Measurements from ENCODE around the gene TNFSF8.

Gene TNFSF8

GRCh38 chr9:114909661-114910060 lies 20.7 kb downstream of the TNFSF8 start:
- Histone ChIP-seq H3K9me3 (ENCODE audit: insufficient read depth, low read length) (no peaks in the 10 kb centered on the region), H4K20me1 (ENCODE audit: low read depth, low read length) (no peaks in the 10 kb centered on the region), H3K36me3 (ENCODE audit: low read length) (no peaks in the 10 kb centered on the region), H3K4me3 (ENCODE audit: insufficient read depth, low read length, poor library complexity, severe bottlenecking) (no peak overlapping the region), H3K27ac (ENCODE audit: low read depth, low read length) (peak overlapping the region; percentile 90), H3K79me2 (ENCODE audit: insufficient read depth, low read length) (no peaks in the 10 kb centered on the region), H3K9me2 (replicated peaks; ENCODE audit: insufficient read depth, low read length) (no peaks in the 10 kb centered on the region), H2AFZ (ENCODE audit: low read depth, low read length, severe bottlenecking) (no peak overlapping the region), H3K9ac (ENCODE audit: low read length) (peak overlapping the region; percentile 32), H3K27me3 (ENCODE audit: low read length) (no peaks in the 10 kb centered on the region), H3K4me2 (ENCODE audit: low read depth, low read length, poor library complexity, severe bottlenecking) (peak overlapping the region; percentile 43), H3F3A (ENCODE audit: insufficient read depth) (peaks cover 28% of the 10 kb centered on the region)
- TF ChIP-seq CTCF (IDR thresholded peaks at IDR 0.05; ENCODE audit: insufficient read depth, low read length, poor library complexity, severe bottlenecking) (no peak), EZH2phosphoT487 (conservative IDR thresholded peaks at IDR 0.05; ENCODE audit: low read length) (no peak)

- H3K4me3 ChIP-seq (ENCODE audit: insufficient read depth, low read length, poor library complexity, severe bottlenecking), result peak overlapping the region; percentile 6
- no peak for TF ChIP-seq EZH2phosphoT487 (conservative IDR thresholded peaks at IDR 0.05; ENCODE audit: low read length)
- TF ChIP-seq CTCF (IDR thresholded peaks at IDR 0.05; ENCODE audit: insufficient read depth, low read length, poor library complexity, severe bottlenecking), result no peak
- H3F3A ChIP-seq (ENCODE audit: insufficient read depth), result peaks cover 28% of the 10 kb centered on the region
- no peaks in the 10 kb centered on the region for H3K79me2 ChIP-seq (ENCODE audit: insufficient read depth, low read length)
- H3K9me3 ChIP-seq (ENCODE audit: insufficient read depth, low read length), result no peaks in the 10 kb centered on the region
- H3K27ac ChIP-seq (ENCODE audit: low read depth, low read length), result peak overlapping the region; percentile 90
- no peaks in the 10 kb centered on the region for H4K20me1 ChIP-seq (ENCODE audit: low read depth, low read length)
- H3K4me2 ChIP-seq (ENCODE audit: low read depth, low read length, poor library complexity, severe bottlenecking), result peak overlapping the region; percentile 43
- peak overlapping the region; percentile 32 for H3K9ac ChIP-seq (ENCODE audit: low read length)
- H2AFZ ChIP-seq (ENCODE audit: low read depth, low read length, severe bottlenecking), result no peak overlapping the region
- no peaks in the 10 kb centered on the region for H3K27me3 ChIP-seq (ENCODE audit: low read length)
- H3K36me3 ChIP-seq (ENCODE audit: low read length), result no peaks in the 10 kb centered on the region
- H3K9me2 ChIP-seq (replicated peaks; ENCODE audit: insufficient read depth, low read length), result no peaks in the 10 kb centered on the region
These were observed 21.5 kb downstream of the TNFSF8 start for GRCh38 chr9:114908805-114909448.

GRCh38 chr9:114908104-114908622 lies 22.2 kb downstream of the TNFSF8 start:
- Histone ChIP-seq H3K36me3 (ENCODE audit: low read length) (no peaks in the 10 kb centered on the region), H4K20me1 (ENCODE audit: low read depth, low read length) (no peaks in the 10 kb centered on the region), H3K27ac (ENCODE audit: low read depth, low read length) (peak overlapping the region; percentile 90), H3K4me3 (ENCODE audit: insufficient read depth, low read length, poor library complexity, severe bottlenecking) (no peak overlapping the region), H3K27me3 (ENCODE audit: low read length) (no peaks in the 10 kb centered on the region), H3F3A (ENCODE audit: insufficient read depth) (peaks cover 28% of the 10 kb centered on the region), H3K9ac (ENCODE audit: low read length) (peak overlapping the region; percentile 32), H3K4me2 (ENCODE audit: low read depth, low read length, poor library complexity, severe bottlenecking) (peak overlapping the region; percentile 43), H3K9me3 (ENCODE audit: insufficient read depth, low read length) (no peaks in the 10 kb centered on the region), H2AFZ (ENCODE audit: low read depth, low read length, severe bottlenecking) (no peak overlapping the region), H3K79me2 (ENCODE audit: insufficient read depth, low read length) (no peaks in the 10 kb centered on the region), H3K9me2 (replicated peaks; ENCODE audit: insufficient read depth, low read length) (no peaks in the 10 kb centered on the region)
- no peak for TF ChIP-seq EZH2phosphoT487 (conservative IDR thresholded peaks at IDR 0.05; ENCODE audit: low read length)
- TF ChIP-seq CTCF (IDR thresholded peaks at IDR 0.05; ENCODE audit: insufficient read depth, low read length, poor library complexity, severe bottlenecking), result no peak
